NK-92 treated with Interleukin-12 subunit alpha and Interleukin-12 subunit beta, amount 100 ng/mL, for 24 hours (cell line): ENCODE results near the gene NRAP.

Source experiments
- DNase-seq: peaks from one replicate; lab custom pipeline; 2025; lab: John Stamatoyannopoulos, UW

NRAP gene

GRCh38 chr10:113663908-113664307 is at the start of gene NRAP:
NRAP (minus strand) TSS chr10:113664041; CDS start chr10:113663882, 159 bp downstream.
- DNase-seq: no peak

GRCh38 chr10:113713640-113713982 is 49.8 kb upstream of the NRAP start:
- no peak for DNase-seq

GRCh38 chr10:113712755-113713639 is 49.2 kb upstream of the NRAP start:
- no peak for DNase-seq

- DNase-seq: no peak
Observed at GRCh38 chr10:113712024-113712423, 48.2 kb upstream of the NRAP start.

- no peak for DNase-seq
Observed at GRCh38 chr10:113711142-113711541, 47.3 kb upstream of the NRAP start.

- no peak for DNase-seq
Observed at GRCh38 chr10:113709221-113709838, 45.5 kb upstream of the NRAP start.

- no peak for DNase-seq
Observed at GRCh38 chr10:113708640-113709039, 44.8 kb upstream of the NRAP start.

GRCh38 chr10:113706623-113707022 is 42.8 kb upstream of the NRAP start:
- no peak for DNase-seq

GRCh38 chr10:113705344-113705652 is 41.5 kb upstream of the NRAP start:
- no peak for DNase-seq

GRCh38 chr10:113704637-113705343 is 40.9 kb upstream of the NRAP start:
- DNase-seq: no peak

- DNase-seq: no peak
Observed at GRCh38 chr10:113697595-113697994, 33.8 kb upstream of the NRAP start.

GRCh38 chr10:113695691-113696090 is 31.9 kb upstream of the NRAP start:
- DNase-seq: no peak

GRCh38 chr10:113693348-113693747 is 29.5 kb upstream of the NRAP start:
- DNase-seq: no peak

GRCh38 chr10:113692271-113692670 is 28.4 kb upstream of the NRAP start:
- DNase-seq: no peak

- DNase-seq: no peak
Observed at GRCh38 chr10:113691381-113691780, 27.5 kb upstream of the NRAP start.

GRCh38 chr10:113690749-113691148 is 26.9 kb upstream of the NRAP start:
- DNase-seq: no peak

GRCh38 chr10:113689574-113689973 is 25.7 kb upstream of the NRAP start:
- DNase-seq: no peak

GRCh38 chr10:113689057-113689456 is 25.2 kb upstream of the NRAP start:
- DNase-seq: no peak

- DNase-seq: no peak
Observed at GRCh38 chr10:113687037-113687436, 23.2 kb upstream of the NRAP start.

- DNase-seq: no peak
Observed at GRCh38 chr10:113686028-113686427, 22.2 kb upstream of the NRAP start.

GRCh38 chr10:113683300-113683699 is 19.5 kb upstream of the NRAP start:
- DNase-seq: no peak

GRCh38 chr10:113681533-113682470 is 18.0 kb upstream of the NRAP start:
- DNase-seq: no peak
